ENCODE results near the gene KRT34.

DNA sequence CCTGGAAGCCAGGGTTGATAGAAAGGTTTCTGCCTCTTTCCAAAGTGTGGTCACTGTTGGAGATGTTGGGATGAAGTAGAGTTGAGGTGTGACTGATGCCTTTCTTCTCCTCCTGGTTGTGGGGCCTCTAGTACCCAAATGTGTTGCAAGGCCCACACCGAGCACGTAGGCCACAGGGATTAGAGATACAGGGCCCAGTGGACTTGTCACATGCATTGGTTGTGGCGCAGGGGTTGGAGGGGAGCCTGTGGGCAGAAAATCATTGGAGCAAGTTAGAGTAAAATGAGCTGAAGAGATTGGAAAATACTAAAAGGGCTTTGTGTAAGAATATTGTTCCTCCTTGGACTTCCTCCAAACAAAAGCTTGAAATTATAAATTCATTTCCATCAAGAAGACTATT is 36.1 kb downstream of the KRT34 start:
- TF ChIP-seq CREB1 (IDR thresholded peaks at IDR 0.05; ENCODE audit: low read depth) = no peak
- no peak for TF ChIP-seq EP300 (IDR thresholded peaks at IDR 0.05; ENCODE audit: borderline replicate concordance)
- no peak for TF ChIP-seq TCF12 (IDR thresholded peaks at IDR 0.05; ENCODE audit: low read depth)
- TF ChIP-seq NFIC (IDR thresholded peaks at IDR 0.05) = no peak
- no peak for TF ChIP-seq FOXM1 (IDR thresholded peaks at IDR 0.05; ENCODE audit: borderline replicate concordance, low read depth)
- TF ChIP-seq, protein P1, sequence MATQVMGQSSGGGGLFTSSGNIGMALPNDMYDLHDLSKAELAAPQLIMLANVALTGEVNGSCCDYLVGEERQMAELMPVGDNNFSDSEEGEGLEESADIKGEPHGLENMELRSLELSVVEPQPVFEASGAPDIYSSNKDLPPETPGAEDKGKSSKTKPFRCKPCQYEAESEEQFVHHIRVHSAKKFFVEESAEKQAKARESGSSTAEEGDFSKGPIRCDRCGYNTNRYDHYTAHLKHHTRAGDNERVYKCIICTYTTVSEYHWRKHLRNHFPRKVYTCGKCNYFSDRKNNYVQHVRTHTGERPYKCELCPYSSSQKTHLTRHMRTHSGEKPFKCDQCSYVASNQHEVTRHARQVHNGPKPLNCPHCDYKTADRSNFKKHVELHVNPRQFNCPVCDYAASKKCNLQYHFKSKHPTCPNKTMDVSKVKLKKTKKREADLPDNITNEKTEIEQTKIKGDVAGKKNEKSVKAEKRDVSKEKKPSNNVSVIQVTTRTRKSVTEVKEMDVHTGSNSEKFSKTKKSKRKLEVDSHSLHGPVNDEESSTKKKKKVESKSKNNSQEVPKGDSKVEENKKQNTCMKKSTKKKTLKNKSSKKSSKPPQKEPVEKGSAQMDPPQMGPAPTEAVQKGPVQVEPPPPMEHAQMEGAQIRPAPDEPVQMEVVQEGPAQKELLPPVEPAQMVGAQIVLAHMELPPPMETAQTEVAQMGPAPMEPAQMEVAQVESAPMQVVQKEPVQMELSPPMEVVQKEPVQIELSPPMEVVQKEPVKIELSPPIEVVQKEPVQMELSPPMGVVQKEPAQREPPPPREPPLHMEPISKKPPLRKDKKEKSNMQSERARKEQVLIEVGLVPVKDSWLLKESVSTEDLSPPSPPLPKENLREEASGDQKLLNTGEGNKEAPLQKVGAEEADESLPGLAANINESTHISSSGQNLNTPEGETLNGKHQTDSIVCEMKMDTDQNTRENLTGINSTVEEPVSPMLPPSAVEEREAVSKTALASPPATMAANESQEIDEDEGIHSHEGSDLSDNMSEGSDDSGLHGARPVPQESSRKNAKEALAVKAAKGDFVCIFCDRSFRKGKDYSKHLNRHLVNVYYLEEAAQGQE (IDR thresholded peaks at IDR 0.05; ENCODE audit: low read depth) = no peak
- TF ChIP-seq TAF1 (IDR thresholded peaks at IDR 0.05; ENCODE audit: low read depth) = no peak
- TF ChIP-seq, protein P2, sequence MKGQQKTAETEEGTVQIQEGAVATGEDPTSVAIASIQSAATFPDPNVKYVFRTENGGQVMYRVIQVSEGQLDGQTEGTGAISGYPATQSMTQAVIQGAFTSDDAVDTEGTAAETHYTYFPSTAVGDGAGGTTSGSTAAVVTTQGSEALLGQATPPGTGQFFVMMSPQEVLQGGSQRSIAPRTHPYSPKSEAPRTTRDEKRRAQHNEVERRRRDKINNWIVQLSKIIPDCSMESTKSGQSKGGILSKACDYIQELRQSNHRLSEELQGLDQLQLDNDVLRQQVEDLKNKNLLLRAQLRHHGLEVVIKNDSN (IDR thresholded peaks at IDR 0.05) = no peak
